GM10266 (cell line): Measurements from ENCODE around the gene AP2M1.
"Not testable (repeated sequence)": the region's sequence is repeated elsewhere in the genome, so short reads cannot be mapped to it uniquely, and the experiment has no call there.

Experiments
- DNase-seq: peaks from one replicate; pipeline ENCODE4 v3.0.0; 2012; ENCODE audit errors: extremely low spot score
- CTCF ChIP-seq: IDR thresholded peaks from 2 replicates; pipeline ENCODE4 v1.5.1; 2012; ENCODE audit warnings: mild to moderate bottlenecking, low read depth; ENCODE audit not compliant: control insufficient read depth, insufficient read depth; ENCODE audit errors: missing control alignments

AP2M1 gene

GRCh38 chr3:184145751-184146270 lies 28.8 kb upstream of the AP2M1 start:
- no peak for TF ChIP-seq CTCF
- no peak for DNase-seq

DNA sequence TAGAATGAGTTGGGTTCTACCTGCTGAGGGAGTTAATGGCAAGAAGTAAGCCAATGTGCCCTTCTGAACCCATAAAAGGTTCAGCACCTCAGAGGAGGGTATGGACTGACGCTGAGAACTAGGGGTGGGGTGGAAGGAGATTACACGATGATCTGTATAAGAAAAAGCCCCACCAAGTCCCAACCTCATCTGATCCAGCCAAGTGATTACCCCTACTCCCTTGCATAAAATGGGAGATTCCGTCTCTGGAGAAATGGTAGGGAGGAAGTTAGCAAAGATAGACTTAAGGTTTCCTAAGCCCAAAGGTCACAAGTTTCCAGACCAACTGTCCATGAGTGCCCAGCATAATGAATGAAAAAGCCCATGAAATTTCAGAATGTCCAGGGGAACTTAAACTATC lies 26.6 kb upstream of the AP2M1 start:
- no peak for DNase-seq

DNA sequence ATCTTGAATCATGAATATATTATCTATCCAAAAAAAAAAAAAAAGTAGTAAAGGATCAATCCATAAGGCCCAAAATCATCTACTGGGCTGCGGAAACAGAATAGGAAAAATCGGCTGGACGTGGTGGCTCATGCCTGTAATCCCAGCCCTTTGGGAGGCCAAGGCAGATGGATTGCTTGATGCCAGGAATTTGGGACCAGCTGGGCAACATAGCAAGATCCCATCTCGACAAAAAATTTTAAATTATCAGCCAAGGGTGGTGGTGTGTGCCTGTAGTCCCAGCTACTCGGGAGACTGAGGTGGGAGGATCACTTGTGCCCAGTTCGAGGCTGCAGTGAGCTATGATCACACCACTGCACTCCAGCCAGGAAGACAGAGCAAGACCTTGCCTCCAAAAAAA lies 25.5 kb upstream of the AP2M1 start:
- TF ChIP-seq CTCF = no peak
- DNase-seq = no peak

More for the DNA sequence above, 26.6 kb upstream of the AP2M1 start:
- TF ChIP-seq CTCF = no peak

DNA sequence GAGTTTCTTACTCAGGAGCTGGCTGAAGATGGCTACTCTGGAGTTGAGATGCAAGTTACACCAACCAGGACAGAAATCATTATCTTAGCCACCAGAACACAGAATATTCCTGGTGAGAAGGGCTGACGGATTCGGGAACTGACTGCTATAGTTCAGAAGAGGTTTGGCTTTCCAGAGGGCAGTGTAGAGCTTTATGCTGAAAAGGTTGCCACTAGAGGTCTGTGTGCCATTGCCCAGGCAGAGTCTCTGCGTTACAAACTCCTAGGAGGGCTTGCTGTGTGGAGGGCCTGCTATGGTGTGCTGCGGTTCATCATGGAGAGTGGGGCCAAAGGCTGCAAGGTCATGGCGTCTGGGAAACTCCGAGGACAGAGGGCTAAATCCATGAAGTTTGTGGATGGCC lies 24.9 kb upstream of the AP2M1 start:
- DNase-seq = not testable (repeated sequence)

DNA sequence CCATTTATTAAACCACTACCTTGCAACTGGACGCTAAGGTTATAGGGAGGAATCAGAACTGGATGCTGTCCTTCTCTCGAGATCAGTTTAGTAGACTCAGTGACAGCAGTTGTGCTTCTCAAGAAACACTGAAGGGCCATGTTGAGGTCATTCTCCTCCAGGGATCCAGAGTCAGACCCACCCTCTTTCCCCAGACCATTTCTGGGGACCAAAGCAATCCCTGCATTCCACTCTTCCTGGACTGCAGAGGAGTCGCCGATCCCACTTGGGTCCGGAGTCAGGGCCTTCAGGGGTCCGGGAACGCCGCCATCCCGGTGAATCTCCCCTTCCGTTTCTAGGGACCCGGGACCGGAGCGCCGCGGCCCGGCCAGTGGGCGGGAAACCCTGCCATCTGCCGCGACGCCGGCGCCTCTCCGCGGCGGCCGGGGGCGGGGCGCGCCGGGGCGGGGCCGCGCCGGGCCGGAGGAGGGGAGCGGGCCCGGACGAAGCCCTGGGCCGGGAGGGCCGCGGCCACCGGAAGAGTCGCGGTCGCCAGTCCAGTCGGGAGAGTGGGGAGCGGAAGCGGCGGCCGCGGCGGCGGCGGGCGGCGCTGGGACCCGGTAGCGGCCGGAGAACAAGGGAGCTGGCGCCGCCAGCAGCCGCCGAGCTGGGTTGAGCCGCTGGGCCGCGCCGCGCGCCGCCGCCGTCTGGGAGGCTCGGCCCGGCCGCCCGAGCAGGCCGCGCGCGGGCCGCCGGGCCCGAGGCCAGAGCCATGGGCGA lies 19.6 kb upstream of the AP2M1 start, which contains the start of gene DVL3:
TSS of gene DVL3 (plus strand) at position 493 of the 759 bp plus-strand sequence. CDS start at position 752, 259 bp downstream.
- peak; percentile 97 for DNase-seq
- no peak for TF ChIP-seq CTCF

GRCh38 chr3:184155644-184156521 lies 18.8 kb upstream of the AP2M1 start:
- DNase-seq = peak; percentile 78
- no peak for TF ChIP-seq CTCF

- DNase-seq = no peak
- TF ChIP-seq CTCF = no peak
These were observed 18.1 kb upstream of the AP2M1 start for GRCh38 chr3:184156522-184156955.
